GM21717 (cell line): Measurements from ENCODE around the gene FAM24A.

ENCODE experiments used
- ATAC-seq: cut with Tn5 transposase; IDR thresholded peaks from one replicate; pipeline ENCODE4 v1.9.1; 2021; ENCODE audit warnings: mild to moderate bottlenecking, moderate library complexity; ENCODE audit not compliant: unreplicated experiment

FAM24A gene

DNA sequence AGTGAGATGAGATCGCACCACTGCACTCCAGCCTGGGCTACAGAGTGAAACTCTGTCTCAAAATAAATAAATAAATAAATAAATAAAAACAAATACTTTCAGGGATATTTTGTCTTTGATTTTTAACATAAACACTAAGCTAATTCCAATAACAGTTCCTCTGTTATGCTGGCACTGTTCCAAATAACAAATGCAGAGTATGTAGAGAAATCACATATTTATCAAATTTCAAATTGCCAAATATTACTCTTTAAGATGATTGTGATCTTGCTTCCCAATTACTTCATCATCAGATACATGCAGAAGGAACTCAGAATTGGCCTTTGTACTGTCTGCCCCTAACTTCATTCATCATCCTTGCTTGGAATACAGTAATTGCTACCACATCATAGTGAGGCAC lies 19.7 kb downstream of the FAM24A start:
- ATAC-seq, result no peak

DNA sequence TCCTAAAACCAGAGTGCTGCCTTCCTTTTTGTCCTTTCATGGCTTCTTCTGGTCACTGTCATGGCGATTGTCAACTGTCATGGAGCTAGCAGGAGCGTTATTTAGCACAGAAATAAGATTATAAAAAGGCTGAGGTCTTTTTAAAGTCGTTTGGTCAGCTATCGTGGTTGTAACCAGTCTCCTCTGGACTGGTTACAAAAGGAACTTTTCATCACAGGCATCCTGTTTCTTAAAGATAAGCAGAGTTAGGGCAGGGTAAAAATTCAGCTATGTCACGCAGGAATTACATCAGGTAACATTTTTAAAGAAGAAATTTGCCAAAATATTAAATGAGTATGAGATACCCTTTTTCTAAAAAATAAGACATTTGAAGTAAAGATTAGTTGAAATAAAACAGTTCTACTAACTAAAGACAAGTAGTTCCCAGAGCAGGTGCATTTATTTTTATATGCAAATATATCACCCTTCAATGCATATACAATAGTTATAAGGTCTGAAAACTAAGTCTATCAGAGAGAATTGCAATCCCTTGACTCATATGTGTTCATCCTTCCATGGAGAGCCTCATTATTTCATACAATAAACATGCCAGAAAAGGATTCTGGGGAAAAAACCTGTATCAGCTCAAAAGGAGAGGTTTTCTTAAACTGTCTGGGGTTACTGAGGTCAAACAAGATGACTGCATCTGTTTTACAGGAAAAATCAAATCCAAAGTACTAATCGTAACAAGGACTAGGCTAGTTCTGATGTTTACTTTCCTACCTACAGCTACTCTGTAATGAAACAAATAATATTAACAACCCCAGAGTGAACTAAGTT lies 20.9 kb downstream of the FAM24A start:
- no peak for ATAC-seq

DNA sequence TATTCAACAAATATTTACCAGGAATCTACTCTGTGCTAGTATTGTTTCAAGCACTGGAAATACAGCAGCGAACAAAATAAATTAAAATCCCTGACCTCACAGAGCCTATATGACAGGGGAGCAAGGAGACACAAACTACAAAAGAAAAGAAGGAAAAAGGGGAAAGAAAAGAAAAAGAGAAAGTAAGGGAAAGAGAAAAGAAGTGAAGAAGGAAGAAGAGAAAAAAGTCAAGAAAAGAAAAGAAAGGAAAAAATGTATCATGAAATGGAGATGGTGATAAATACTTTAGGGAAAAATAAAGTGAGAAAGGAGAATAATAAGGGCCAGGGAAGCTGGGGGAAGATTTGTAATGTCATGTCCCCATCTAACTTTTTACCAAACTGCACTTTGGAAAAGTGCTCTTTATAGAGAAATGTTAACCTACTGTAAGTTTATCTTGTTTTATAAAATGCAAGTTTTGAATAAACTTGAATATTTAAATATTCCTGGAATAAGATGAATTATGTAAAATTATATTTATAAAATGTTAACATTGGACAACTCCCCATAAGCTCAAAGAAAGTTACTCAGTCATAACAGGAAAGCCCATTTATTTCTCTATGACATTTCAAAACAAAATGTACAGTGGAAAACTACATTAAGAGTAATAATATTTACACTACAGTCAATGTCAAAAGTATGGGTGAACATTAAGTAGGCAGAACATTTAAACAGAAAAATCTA lies 28.9 kb downstream of the FAM24A start:
- no peak for ATAC-seq

GRCh38 chr10:122939856-122940543 lies 29.6 kb downstream of the FAM24A start:
- no peak for ATAC-seq

GRCh38 chr10:122949296-122949695 lies 38.9 kb downstream of the FAM24A start:
- ATAC-seq, result no peak

DNA sequence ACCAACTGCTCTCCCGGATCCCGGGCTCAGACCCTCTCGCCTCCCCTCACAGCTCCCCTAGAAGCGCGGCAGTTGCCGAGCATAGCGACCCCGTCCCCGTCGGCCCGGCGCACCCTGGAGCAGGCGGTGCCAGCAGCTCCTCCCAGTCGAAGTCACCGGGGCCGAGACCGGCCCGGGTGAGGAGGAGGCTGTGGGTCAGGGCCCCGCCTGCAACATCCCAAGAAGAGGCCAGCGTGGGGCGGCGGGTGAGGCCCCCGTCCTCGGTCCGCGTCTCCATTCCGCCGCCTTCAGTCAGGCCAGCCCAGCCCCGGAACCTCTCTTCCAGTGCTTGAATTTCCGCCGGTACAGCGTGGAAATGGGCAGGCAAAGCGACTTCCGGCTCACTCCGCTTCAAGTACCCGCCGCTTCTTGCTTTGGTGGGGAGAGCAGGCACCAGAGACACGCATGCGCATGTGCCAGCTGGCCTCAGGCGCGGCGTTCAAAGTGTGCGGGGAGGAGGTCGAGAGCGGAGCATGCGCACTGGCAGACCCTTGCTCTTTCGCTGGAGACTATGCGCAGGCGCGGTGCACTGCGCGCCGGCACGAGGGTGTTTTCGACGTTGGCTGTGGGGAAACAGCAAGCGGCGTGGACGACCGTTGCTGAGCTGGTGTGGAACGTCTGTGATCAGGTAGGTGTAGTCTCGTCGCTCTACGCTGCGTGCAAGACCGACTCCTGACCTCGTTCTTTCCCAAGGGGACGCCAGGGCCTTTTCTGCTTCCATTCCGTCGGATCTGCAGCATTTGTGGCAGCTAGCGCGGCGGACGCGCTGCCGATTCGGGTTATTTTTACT lies 43.7 kb downstream of the FAM24A start, which contains the start of gene C10orf88:
C10orf88 (minus strand) TSS at position 326 of the 829 bp plus-strand sequence; CDS start at position 277, 49 bp downstream.
- peak; percentile 98 for ATAC-seq

GRCh38 chr10:122954731-122955050 lies 44.3 kb downstream of the FAM24A start:
- no peak for ATAC-seq

DNA sequence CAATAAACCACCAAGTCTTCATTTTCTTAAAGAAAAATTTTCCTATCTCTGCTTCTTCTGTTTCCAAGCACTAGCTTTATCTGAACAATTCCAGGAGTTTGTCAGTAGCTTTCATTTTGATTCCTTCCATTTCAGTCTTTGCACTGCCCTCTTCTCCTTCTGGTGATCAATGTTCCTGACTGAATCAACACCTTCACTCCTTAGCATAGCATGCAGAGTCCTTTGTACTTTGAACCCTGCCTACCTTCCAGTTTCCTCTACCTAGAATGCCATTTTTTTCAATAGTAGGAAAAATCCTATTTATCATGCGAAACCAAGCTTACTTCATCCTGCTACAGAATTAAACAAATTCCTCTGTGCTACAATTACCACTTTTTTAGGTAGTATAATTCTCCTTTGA lies 45.5 kb downstream of the FAM24A start:
- ATAC-seq, result no peak

DNA sequence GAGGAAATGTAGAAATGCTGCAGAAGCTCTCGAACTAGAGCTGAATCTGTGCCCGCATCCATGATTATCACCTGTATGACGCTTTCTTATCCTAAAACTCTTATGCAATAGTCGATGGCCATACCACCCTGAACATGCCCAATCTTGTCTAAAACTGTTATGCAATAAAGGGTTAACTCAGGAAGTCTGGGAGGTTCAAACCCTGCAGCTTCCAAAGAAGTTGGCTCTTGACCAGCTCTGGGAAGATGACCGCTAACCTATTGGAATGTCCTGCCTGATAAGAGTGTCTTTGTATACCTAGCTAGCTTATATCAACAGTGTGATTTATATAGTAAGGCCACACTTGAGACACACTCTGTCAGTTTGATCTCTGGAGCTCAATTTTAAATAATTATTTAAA lies 47.1 kb downstream of the FAM24A start:
- ATAC-seq, result no peak

- no peak for ATAC-seq
These were observed 52.0 kb downstream of the FAM24A start for GRCh38 chr10:122962405-122962804.
